H9 (cell line): ENCODE data around the gene COG2. TPM values are rescaled to one million over a fixed set of nuclear protein-coding genes. Genes with fewer than 3 reads are reported as not detected.

Experiments
- DNase-seq: peaks from one replicate; pipeline ENCODE4 v3.0.0-alpha.2; 2017
- H2AFZ ChIP-seq: one replicate; pipeline ENCODE4 v1.6.1; 2013; ENCODE audit warnings: mild to moderate bottlenecking, low read length, control low read depth, moderate library complexity
- H2AK5ac ChIP-seq: 2 replicates; pipeline ENCODE4 v1.6.1; 2013; ENCODE audit warnings: low read length, control low read depth, mixed read lengths; ENCODE audit not compliant: insufficient read length
- H2BK120ac ChIP-seq: one replicate; pipeline ENCODE4 v1.6.1; 2013; ENCODE audit warnings: low read depth, mild to moderate bottlenecking, low read length, control low read depth, inconsistent platforms; ENCODE audit not compliant: poor library complexity, severe bottlenecking
- H2BK12ac ChIP-seq: 2 replicates; pipeline ENCODE4 v1.6.1; 2013; ENCODE audit warnings: low read length, control low read depth, mixed read lengths, low read depth; ENCODE audit not compliant: insufficient read length
- H2BK15ac ChIP-seq: 2 replicates; pipeline ENCODE4 v1.6.1; 2013; ENCODE audit warnings: low read depth, low read length, control low read depth
- H2BK20ac ChIP-seq: one replicate; pipeline ENCODE4 v1.6.1; 2013; ENCODE audit warnings: low read depth, mild to moderate bottlenecking, low read length, control low read depth, inconsistent platforms; ENCODE audit not compliant: poor library complexity, severe bottlenecking
- H2BK5ac ChIP-seq: 2 replicates; pipeline ENCODE4 v1.6.1; 2013; ENCODE audit warnings: low read length, control low read depth, mixed read lengths; ENCODE audit not compliant: insufficient read length
- H3K14ac ChIP-seq: 2 replicates; pipeline ENCODE4 v1.6.1; 2013; ENCODE audit warnings: low read length, control low read depth; ENCODE audit not compliant: insufficient read depth
- H3K18ac ChIP-seq: 2 replicates; pipeline ENCODE4 v1.6.1; 2013; ENCODE audit warnings: low read depth, mild to moderate bottlenecking, mixed read lengths, low read length, control low read depth; ENCODE audit not compliant: insufficient read length
- H3K23ac ChIP-seq: 2 replicates; pipeline ENCODE4 v1.6.1; 2013; ENCODE audit warnings: low read length, control low read depth, mixed read lengths, low read depth; ENCODE audit not compliant: insufficient read length
- H3K23me2 ChIP-seq: 2 replicates; pipeline ENCODE4 v1.6.1; 2013; ENCODE audit warnings: low read depth, mild to moderate bottlenecking, mixed read lengths, low read length, control low read depth; ENCODE audit not compliant: insufficient read length, poor library complexity, severe bottlenecking
- H3K27ac ChIP-seq: 2 replicates; pipeline ENCODE4 v1.5.1; 2013; ENCODE audit warnings: low read length, control low read depth, mixed read lengths, low read depth; ENCODE audit not compliant: insufficient read length
- H3K27me3 ChIP-seq: 2 replicates; pipeline ENCODE4 v1.6.1; 2013; ENCODE audit warnings: low read length, control low read depth, inconsistent platforms; ENCODE audit not compliant: insufficient read depth
- H3K4ac ChIP-seq: 2 replicates; pipeline ENCODE4 v1.6.1; 2013; ENCODE audit warnings: low read depth, mild to moderate bottlenecking, control low read depth, inconsistent platforms, low read length, moderate library complexity
- H3K4me1 ChIP-seq: 2 replicates; pipeline ENCODE4 v1.6.1; 2013; ENCODE audit warnings: low read length, control low read depth, inconsistent platforms; ENCODE audit not compliant: insufficient read depth
- H3K4me2 ChIP-seq: 2 replicates; pipeline ENCODE4 v1.6.1; 2013; ENCODE audit warnings: low read length, control low read depth, mixed read lengths; ENCODE audit not compliant: insufficient read length, insufficient read depth
- H3K56ac ChIP-seq: 2 replicates; pipeline ENCODE4 v1.6.1; 2013; ENCODE audit warnings: low read depth, mild to moderate bottlenecking, mixed read lengths, low read length, control low read depth; ENCODE audit not compliant: insufficient read length
- H3K79me1 ChIP-seq: 2 replicates; pipeline ENCODE4 v1.6.1; 2013; ENCODE audit warnings: low read depth, mild to moderate bottlenecking, moderate library complexity, low read length, control low read depth, inconsistent platforms; ENCODE audit not compliant: insufficient read depth, poor library complexity, severe bottlenecking
- H3K79me2 ChIP-seq: 2 replicates; pipeline ENCODE4 v1.6.1; 2013; ENCODE audit warnings: low read length, control low read depth, inconsistent platforms; ENCODE audit not compliant: insufficient read depth
- H3K9ac ChIP-seq: 2 replicates; pipeline ENCODE4 v1.6.1; 2013; ENCODE audit warnings: low read length, control low read depth, mixed read lengths; ENCODE audit not compliant: insufficient read length; ENCODE audit errors: extremely low read depth
- H3K9me3 ChIP-seq: one replicate; pipeline ENCODE4 v1.6.1; 2013; ENCODE audit warnings: low read depth, low read length, inconsistent platforms; ENCODE audit not compliant: control insufficient read depth
- H3T11ph ChIP-seq: one replicate; pipeline ENCODE4 v1.6.1; 2013; ENCODE audit warnings: mild to moderate bottlenecking, low read length, control low read depth, inconsistent platforms
- H4K20me1 ChIP-seq: one replicate; pipeline ENCODE4 v1.6.1; 2013; ENCODE audit not compliant: control insufficient read depth, insufficient read length, insufficient read depth
- H4K5ac ChIP-seq: 2 replicates; pipeline ENCODE4 v1.6.1; 2013; ENCODE audit warnings: low read depth, mild to moderate bottlenecking, mixed read lengths, low read length, control low read depth; ENCODE audit not compliant: insufficient read length
- H4K8ac ChIP-seq: replicated peaks from 2 replicates; pipeline ENCODE4 v1.6.1; 2013; ENCODE audit warnings: low read length, control low read depth, mixed read lengths, low read depth; ENCODE audit not compliant: insufficient read length
- H4K91ac ChIP-seq: 2 replicates; pipeline ENCODE4 v1.6.1; 2013; ENCODE audit warnings: low read depth, mild to moderate bottlenecking, moderate library complexity, mixed read lengths, low read length, control low read depth; ENCODE audit not compliant: insufficient read length
- H3K27ac Mint-ChIP-seq, 3 experiments: 2 replicates in 2 of 3; 3 replicates in 1 of 3; pipeline ENCODE4 v1.8.0; 2020 to 2021; ENCODE audit warnings: mixed read lengths in 3 of 3, mild to moderate bottlenecking in 1 of 3, moderate library complexity in 1 of 3
- H3K27me3 Mint-ChIP-seq: 2 replicates; pipeline ENCODE4 v1.8.0; 2021; ENCODE audit warnings: low read depth, mild to moderate bottlenecking, moderate library complexity, mixed read lengths
- H3K36me3 Mint-ChIP-seq, 3 experiments: 2 replicates in 2 of 3; 3 replicates in 1 of 3; pipeline ENCODE4 v1.8.0; 2020 to 2021; ENCODE audit warnings: low read depth in 3 of 3, mixed read lengths in 3 of 3; ENCODE audit not compliant: insufficient read depth in 1 of 3
- H3K4me1 Mint-ChIP-seq, 2 experiments: 2 replicates each; pipeline ENCODE4 v1.8.0; 2020; ENCODE audit warnings: mixed read lengths in 2 of 2
- H3K4me3 Mint-ChIP-seq, 2 experiments: 2 replicates in 1 of 2; 3 replicates in 1 of 2; pipeline ENCODE4 v1.8.0; 2020 to 2021; ENCODE audit warnings: mild to moderate bottlenecking in 2 of 2, mixed read lengths in 2 of 2, moderate library complexity in 1 of 2
- H3K9me3 Mint-ChIP-seq, 2 experiments: 2 replicates in 1 of 2; 3 replicates in 1 of 2; pipeline ENCODE4 v1.8.0; 2020; ENCODE audit warnings: mild to moderate bottlenecking in 2 of 2, mixed read lengths in 2 of 2, moderate library complexity in 1 of 2
- WGBS: extraction: QIAGEN DNeasy Blood & Tissue Kit; methylation state at CpG from one replicate; pipeline ENCODE4 v1.1.7; 2013; ENCODE audit warnings: missing lambda C conversion rate, low lambda C conversion rate, mixed read lengths; ENCODE audit not compliant: insufficient read length; ENCODE audit errors: extremely low coverage; 5-methylcytosine and 5-hydroxymethylcytosine counted together
- total RNA-seq: library from RNA; stranded (reverse); gene quantifications from 2 replicates; pipeline ENCODE4 v1.2.1, GENCODE V29; 2021
- TF ChIP-seq, protein P1 (sequence below): fragments of 200-600 bp; sonication (generic); conservative IDR thresholded peaks from 3 replicates; pipeline ENCODE4 v1.8.0; 2021; ENCODE audit warnings: antibody characterized with exemption, mild to moderate bottlenecking

COG2 gene
- total RNA-seq, 1 experiment from 2014 or later, result 42.2 TPM

DNA sequence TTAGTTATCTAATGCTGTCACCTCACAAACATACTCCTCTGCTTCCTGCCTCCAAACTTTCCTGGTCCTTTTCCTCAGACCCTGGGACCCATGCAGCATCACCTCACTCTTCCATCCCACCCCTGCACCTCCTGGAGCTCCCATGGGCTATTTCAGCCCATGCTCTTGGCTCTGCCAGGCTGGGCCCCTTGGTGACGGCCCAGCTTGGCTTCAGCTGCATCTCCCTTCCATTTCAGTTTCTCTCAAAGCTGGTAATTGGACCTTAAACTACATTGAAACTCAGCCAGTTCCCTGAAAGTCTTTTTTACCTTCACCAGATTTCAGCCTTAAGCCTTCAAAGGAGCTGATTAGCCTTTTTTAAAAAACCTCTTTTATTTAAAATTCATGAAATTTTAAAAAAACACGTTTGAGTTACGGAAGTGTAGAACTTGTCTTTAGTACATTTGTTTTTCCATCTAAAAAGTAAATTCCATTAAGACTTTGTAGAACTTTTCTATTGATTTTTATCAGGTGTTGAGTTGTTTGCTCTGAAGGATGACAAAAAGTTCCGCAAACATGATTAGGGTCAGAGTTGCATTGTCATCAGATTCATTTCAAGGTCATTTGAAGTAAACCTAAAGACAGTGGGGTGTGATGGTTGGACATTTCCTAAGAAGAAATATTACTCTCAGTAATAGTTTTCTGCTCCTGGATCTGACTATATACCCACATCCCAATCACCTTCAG, 38.2 kb downstream of the COG2 start:
- no peak overlapping the region for H3K27ac ChIP-seq
- H3K14ac ChIP-seq, result no peak overlapping the region
- DNase-seq, result no peak
- H2BK120ac ChIP-seq, result no peak overlapping the region
- H3K56ac ChIP-seq, result no peak overlapping the region
- H3K79me1 ChIP-seq, result no peaks in the 10 kb centered on the region
- no peak overlapping the region for H2AK5ac ChIP-seq
- H3T11ph ChIP-seq, result no peak overlapping the region
- no peak overlapping the region for H4K8ac ChIP-seq
- no peak overlapping the region for H2BK20ac ChIP-seq
- Mint-ChIP-seq H3K4me3 (no peak overlapping the region), H3K9me3 (no peaks in the 10 kb centered on the region), H3K4me1 (no peaks in the 10 kb centered on the region), H3K36me3 (peaks cover 22 to 77% (median 72%) of the 10 kb centered on the region in 3 experiments; a peak in 6 of 7 replicates), H3K27ac (no peak overlapping the region), H3K27me3 (no peaks in the 10 kb centered on the region)
- no peaks in the 10 kb centered on the region for H3K9me3 ChIP-seq
- no peak overlapping the region for H3K4me2 ChIP-seq
- TF ChIP-seq, protein P1, sequence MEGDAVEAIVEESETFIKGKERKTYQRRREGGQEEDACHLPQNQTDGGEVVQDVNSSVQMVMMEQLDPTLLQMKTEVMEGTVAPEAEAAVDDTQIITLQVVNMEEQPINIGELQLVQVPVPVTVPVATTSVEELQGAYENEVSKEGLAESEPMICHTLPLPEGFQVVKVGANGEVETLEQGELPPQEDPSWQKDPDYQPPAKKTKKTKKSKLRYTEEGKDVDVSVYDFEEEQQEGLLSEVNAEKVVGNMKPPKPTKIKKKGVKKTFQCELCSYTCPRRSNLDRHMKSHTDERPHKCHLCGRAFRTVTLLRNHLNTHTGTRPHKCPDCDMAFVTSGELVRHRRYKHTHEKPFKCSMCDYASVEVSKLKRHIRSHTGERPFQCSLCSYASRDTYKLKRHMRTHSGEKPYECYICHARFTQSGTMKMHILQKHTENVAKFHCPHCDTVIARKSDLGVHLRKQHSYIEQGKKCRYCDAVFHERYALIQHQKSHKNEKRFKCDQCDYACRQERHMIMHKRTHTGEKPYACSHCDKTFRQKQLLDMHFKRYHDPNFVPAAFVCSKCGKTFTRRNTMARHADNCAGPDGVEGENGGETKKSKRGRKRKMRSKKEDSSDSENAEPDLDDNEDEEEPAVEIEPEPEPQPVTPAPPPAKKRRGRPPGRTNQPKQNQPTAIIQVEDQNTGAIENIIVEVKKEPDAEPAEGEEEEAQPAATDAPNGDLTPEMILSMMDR, result no peak
- H4K91ac ChIP-seq, result no peak overlapping the region
- H2AFZ ChIP-seq, result no peak overlapping the region
- H3K79me2 ChIP-seq, result no peaks in the 10 kb centered on the region
- H3K18ac ChIP-seq, result no peak overlapping the region
- H3K9ac ChIP-seq, result no peak overlapping the region
- no peak overlapping the region for H2BK5ac ChIP-seq
- H2BK12ac ChIP-seq, result no peak overlapping the region
- no CpG with 5 or more reads among the region's 4 CpGs for WGBS
- no peaks in the 10 kb centered on the region for H3K4me1 ChIP-seq
- H3K23me2 ChIP-seq, result no peaks in the 10 kb centered on the region
- H4K5ac ChIP-seq, result no peak overlapping the region
- H4K20me1 ChIP-seq, result no peaks in the 10 kb centered on the region
- H3K23ac ChIP-seq, result no peak overlapping the region
- H2BK15ac ChIP-seq, result no peak overlapping the region
- no peak overlapping the region for H3K4ac ChIP-seq
- H3K27me3 ChIP-seq, result no peaks in the 10 kb centered on the region
